A549 treated with GW870086 at 1 μM for 4 hours (cell line): ENCODE measurements around the gene SOS2. TPM values are rescaled to one million over a fixed set of nuclear protein-coding genes. Genes with fewer than 3 reads are reported as not detected.

Experiments
- total RNA-seq: library from RNA; stranded (reverse); fragments of 200-300 nt; extraction: Qiagen RNA extraction; gene quantifications from 5 replicates; pipeline ENCODE4 v1.2.3, GENCODE V29; 2022; ENCODE audit warnings: low read depth

SOS2 gene
- 7.4 to 11.7 TPM (median 10.8 TPM) in 5 replicates for total RNA-seq

DNA sequence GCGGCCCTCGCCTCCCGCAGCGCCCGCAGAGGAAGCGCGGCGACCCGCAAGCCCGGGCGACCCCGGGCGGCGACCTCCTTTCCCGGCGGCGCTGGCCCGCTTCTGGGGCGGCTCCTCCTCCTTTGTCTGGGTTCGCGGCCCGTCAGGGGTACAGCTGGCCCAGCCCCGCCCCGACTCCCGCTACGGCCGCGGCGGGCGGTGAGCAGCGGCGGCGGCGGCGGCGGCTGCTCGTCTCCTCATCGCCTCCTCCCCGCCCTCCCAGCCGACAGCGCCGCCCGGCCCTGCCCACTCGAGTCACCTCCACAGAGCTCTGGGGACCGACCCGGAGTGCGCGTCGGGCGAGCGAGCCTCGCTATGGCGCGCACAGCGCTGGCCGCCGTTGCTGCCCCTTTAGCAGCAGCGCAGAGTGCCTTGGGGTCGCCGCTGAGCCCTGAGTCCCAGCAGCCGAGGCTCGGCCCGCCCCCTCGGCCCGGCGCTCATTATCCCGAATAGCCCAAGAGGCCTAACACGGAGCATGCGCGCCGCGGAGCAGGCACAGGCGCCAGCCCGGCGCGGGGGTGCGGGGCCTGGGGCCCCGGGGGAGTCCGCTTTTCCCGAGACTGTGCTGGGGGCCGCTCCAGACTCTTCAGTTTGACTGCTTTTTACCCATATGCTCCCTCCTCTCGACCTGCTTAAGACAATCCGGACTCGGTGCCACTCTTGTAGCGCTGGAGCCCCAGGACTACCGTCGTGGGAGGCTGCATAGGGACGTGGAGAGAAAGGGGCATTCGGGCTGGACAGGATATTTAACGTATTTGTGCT lies at the start of gene SOS2:
Gene SOS2 (minus strand): TSS at position 104 of the 801 bp plus-strand sequence. CDS start 295 bp downstream, outside the sequence.

DNA sequence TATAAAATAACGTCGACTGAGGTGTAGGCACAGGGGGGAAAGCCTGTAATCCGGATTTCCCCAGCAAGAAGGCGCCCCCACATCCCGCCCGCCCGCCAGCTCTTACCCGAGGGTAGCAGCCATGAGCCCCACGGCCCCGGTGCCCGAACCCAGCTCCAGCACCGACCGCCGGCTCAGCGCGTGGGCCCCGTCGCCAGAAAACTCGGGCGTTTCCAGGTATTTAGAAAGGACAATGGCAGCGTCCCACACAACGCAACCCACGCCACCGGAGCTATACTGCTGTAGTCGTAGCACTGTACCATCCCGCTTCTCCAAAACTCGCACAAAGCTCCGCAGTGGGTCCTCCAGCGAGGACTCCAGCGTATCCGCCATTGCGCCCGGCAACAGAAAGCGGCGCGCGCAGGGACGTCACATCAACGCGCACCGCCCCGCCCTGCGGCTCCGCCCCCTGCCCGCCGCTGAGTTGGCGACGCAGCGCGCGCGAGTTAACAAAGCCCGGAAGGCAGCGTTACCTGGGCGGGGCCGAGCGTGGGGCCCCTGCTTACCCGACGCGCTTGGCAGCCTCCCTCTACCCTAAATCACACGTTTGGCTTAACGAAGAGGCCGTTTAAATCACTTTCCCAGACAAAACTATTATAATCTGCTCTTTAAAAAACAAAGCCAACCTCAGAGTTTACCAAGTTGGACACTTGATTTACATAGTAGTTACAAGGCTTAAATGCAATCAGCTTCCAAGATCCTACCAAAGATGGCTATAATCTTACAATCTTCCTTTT lies 115.0 kb downstream of the SOS2 start, which contains the start of gene VCPKMT:
Gene VCPKMT (minus strand): TSS at position 392 of the 776 bp plus-strand sequence. CDS start 20 bp downstream, at position 372.

Other genes starting within 250 kb of the SOS2 start
- gene VCPKMT, start 115.0 kb downstream of the SOS2 start, total RNA-seq, result 8.1 to 9.7 TPM (median 8.6 TPM) in 5 replicates
- 9.0 to 11.6 TPM (median 10.4 TPM) in 5 replicates for gene L2HGDH, start 80.7 kb upstream of the SOS2 start, total RNA-seq
- gene DMAC2L, start 80.7 kb upstream of the SOS2 start, total RNA-seq, result 13.2 to 16.0 TPM (median 14.5 TPM) in 5 replicates
- 6.7 to 18.3 TPM (median 12.0 TPM) in 5 replicates for gene CDKL1, start 165.3 kb upstream of the SOS2 start, total RNA-seq